ENCODE measurements around the gene GNAS.
A peak's percentile ranks its signal among the peaks of the same experiment; 100 is the strongest.

Gene GNAS

GRCh38 chr20:58908221-58908620 lies 55.7 kb downstream of the GNAS start:
- Histone ChIP-seq H3K4me1 (ENCODE audit: control insufficient read depth in 1 of 2, insufficient read depth in 1 of 2, low read depth in 1 of 2, low read length in 1 of 2) (peaks cover 32 to 33% of the 10 kb centered on the region in 2 experiments), H3K27ac (peak overlapping the region; percentile 77), H3K9me3 (peaks cover 3% of the 10 kb centered on the region), H3K36me3 (peaks cover 70% of the 10 kb centered on the region), H3K27me3 (no peaks in the 10 kb centered on the region), H3K4me3 (ENCODE audit: low read depth in 1 of 2, low read length in 1 of 2) (peak overlapping the region; percentile 22 to 27)
- no peak for TF ChIP-seq CTCF (IDR thresholded peaks at IDR 0.05)

- no peak overlapping the region for H3K4me3 ChIP-seq (ENCODE audit: low read depth in 1 of 2, low read length in 1 of 2)
These were observed 56.4 kb downstream of the GNAS start for GRCh38 chr20:58908941-58909340.

GRCh38 chr20:58909585-58909984 lies 57.1 kb downstream of the GNAS start:
- peaks cover 32 to 33% of the 10 kb centered on the region in 2 experiments for H3K4me1 ChIP-seq (ENCODE audit: control insufficient read depth in 1 of 2, insufficient read depth in 1 of 2, low read depth in 1 of 2, low read length in 1 of 2)
- H3K27me3 ChIP-seq = no peaks in the 10 kb centered on the region
- H3K27ac ChIP-seq = no peak overlapping the region
- no peak for TF ChIP-seq CTCF (IDR thresholded peaks at IDR 0.05)
- peaks cover 56% of the 10 kb centered on the region for H3K36me3 ChIP-seq
- H3K9me3 ChIP-seq = peaks cover 3% of the 10 kb centered on the region
- H3K4me3 ChIP-seq (ENCODE audit: low read depth in 1 of 2, low read length in 1 of 2) = no peak overlapping the region

More at GRCh38 chr20:58908941-58909340, 56.4 kb downstream of the GNAS start:
- peaks cover 3% of the 10 kb centered on the region for H3K9me3 ChIP-seq
- H3K4me1 ChIP-seq (ENCODE audit: control insufficient read depth in 1 of 2, insufficient read depth in 1 of 2, low read depth in 1 of 2, low read length in 1 of 2) = peaks cover 32 to 33% of the 10 kb centered on the region in 2 experiments
- peak overlapping the region; percentile 77 for H3K27ac ChIP-seq
- no peak for TF ChIP-seq CTCF (IDR thresholded peaks at IDR 0.05)
- no peaks in the 10 kb centered on the region for H3K27me3 ChIP-seq
- peaks cover 62% of the 10 kb centered on the region for H3K36me3 ChIP-seq

DNA sequence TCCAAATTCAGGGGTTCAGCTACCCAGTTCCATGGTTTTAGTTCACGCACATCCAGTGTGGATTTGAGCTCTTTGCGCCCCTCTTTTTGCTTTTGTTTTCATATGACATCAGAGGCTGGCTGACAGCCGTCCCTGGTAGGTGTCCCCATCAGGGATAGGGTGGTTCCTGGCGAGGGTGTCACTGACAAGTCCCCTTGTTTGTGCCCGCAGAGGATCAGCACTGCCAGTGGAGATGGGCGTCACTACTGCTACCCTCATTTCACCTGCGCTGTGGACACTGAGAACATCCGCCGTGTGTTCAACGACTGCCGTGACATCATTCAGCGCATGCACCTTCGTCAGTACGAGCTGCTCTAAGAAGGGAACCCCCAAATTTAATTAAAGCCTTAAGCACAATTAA lies 58.0 kb downstream of the GNAS start:
- peaks cover 47% of the 10 kb centered on the region for H3K36me3 ChIP-seq
- no peak overlapping the region for H3K4me3 ChIP-seq (ENCODE audit: low read depth in 1 of 2, low read length in 1 of 2)
- H3K9me3 ChIP-seq = peaks cover 3% of the 10 kb centered on the region
- peaks cover 32 to 33% of the 10 kb centered on the region in 2 experiments for H3K4me1 ChIP-seq (ENCODE audit: control insufficient read depth in 1 of 2, insufficient read depth in 1 of 2, low read depth in 1 of 2, low read length in 1 of 2)
- no peak for TF ChIP-seq CTCF (IDR thresholded peaks at IDR 0.05)
- no peaks in the 10 kb centered on the region for H3K27me3 ChIP-seq
- no peak overlapping the region for H3K27ac ChIP-seq

DNA sequence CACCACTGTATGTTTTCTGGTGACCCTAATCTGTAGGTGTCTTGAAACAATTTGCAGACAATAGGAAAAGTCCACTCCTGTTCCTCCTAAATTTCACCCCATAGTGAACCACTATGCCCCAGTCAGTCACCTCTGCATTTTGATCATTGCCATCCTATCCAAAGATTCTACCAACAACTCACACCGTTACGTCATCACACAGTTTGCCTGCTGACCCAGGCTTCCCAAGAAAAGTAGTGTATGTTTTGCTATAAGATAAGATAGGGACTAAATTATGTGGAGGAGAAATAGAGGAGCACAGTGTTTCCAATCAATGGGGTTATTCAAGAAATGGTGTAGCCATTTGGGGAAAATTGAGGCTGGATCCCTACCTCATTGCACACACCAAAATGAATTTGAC lies 58.8 kb downstream of the GNAS start:
- peaks cover 39% of the 10 kb centered on the region for H3K36me3 ChIP-seq
- no peaks in the 10 kb centered on the region for H3K27me3 ChIP-seq

More for the DNA sequence above, 58.8 kb downstream of the GNAS start:
- Histone ChIP-seq H3K4me3 (ENCODE audit: low read depth in 1 of 2, low read length in 1 of 2) (no peak overlapping the region), H3K9me3 (peaks cover 3% of the 10 kb centered on the region), H3K27ac (no peak overlapping the region), H3K4me1 (ENCODE audit: control insufficient read depth in 1 of 2, insufficient read depth in 1 of 2, low read depth in 1 of 2, low read length in 1 of 2) (peaks cover 26 to 29% of the 10 kb centered on the region in 2 experiments)
- no peak for TF ChIP-seq CTCF (IDR thresholded peaks at IDR 0.05)
